IMR-90 (cell line): ENCODE data around the gene ZNF169. TPM values are rescaled to one million over a fixed set of nuclear protein-coding genes. Genes with fewer than 3 reads are reported as not detected.
"Not testable (repeated sequence)": the region's sequence is repeated elsewhere in the genome, so short reads cannot be mapped to it uniquely, and the experiment has no call there.

Experiments
- ATAC-seq: fragments of 200-7000 bp; cut with Tn5 transposase; 2 replicates; pipeline ENCODE4 v1.9.1; 2020; ENCODE audit warnings: low read depth, mild to moderate bottlenecking, moderate library complexity
- BruUV-seq: library from RNA; stranded (reverse); fragments of 400-500 nt; replicated peaks from 2 replicates; lab custom pipeline; 2021; lab: Mats Ljungman, UMichigan
- CTCF ChIA-PET: fragments of 300-600 bp; formaldehyde crosslinking; extraction: SDS; loops from one replicate; lab custom pipeline; 2021; ENCODE audit warnings: antibody characterized with exemption; lab: Yijun Ruan, JAX
- POLR2A ChIA-PET: fragments of 300-600 bp; sonication (Branson Sonifier 250); formaldehyde crosslinking; loops from one replicate; lab custom pipeline; 2022; ENCODE audit warnings: antibody characterized with exemption; ENCODE audit not compliant: unreplicated experiment; lab: Charles Lee
- DNase-seq: peaks from one replicate; pipeline ENCODE4 v3.0.0; 2013
- H2AFZ ChIP-seq: replicated peaks from 2 replicates; pipeline ENCODE3; 2013; ENCODE audit warnings: low read length, mild to moderate bottlenecking; ENCODE audit not compliant: poor library complexity
- H2AK5ac ChIP-seq: 2 replicates; pipeline ENCODE4 v1.6.1; 2013; ENCODE audit warnings: low read depth, low read length, inconsistent platforms
- H2AK9ac ChIP-seq: replicated peaks from 2 replicates; pipeline ENCODE3; 2013; ENCODE audit warnings: mild to moderate bottlenecking, low read depth, low read length, moderate library complexity; ENCODE audit not compliant: poor library complexity
- H2BK120ac ChIP-seq: 2 replicates; pipeline ENCODE4 v1.6.1; 2013; ENCODE audit warnings: low read depth, low read length, inconsistent platforms
- H2BK15ac ChIP-seq: 3 replicates; pipeline ENCODE4 v1.6.1; 2013; ENCODE audit warnings: low read depth, low read length, inconsistent platforms
- H2BK20ac ChIP-seq: 2 replicates; pipeline ENCODE4 v1.6.1; 2013; ENCODE audit warnings: low read depth, mild to moderate bottlenecking, inconsistent platforms, low read length, moderate library complexity
- H2BK5ac ChIP-seq: 2 replicates; pipeline ENCODE4 v1.6.1; 2013; ENCODE audit warnings: mild to moderate bottlenecking, low read depth, low read length, inconsistent platforms; ENCODE audit not compliant: poor library complexity, severe bottlenecking
- H3K14ac ChIP-seq: replicated peaks from 2 replicates; pipeline ENCODE4 v1.6.1; 2013; ENCODE audit warnings: low read depth, low read length, inconsistent platforms
- H3K18ac ChIP-seq: 2 replicates; pipeline ENCODE4 v1.6.1; 2013; ENCODE audit warnings: low read depth, low read length, control low read depth
- H3K23ac ChIP-seq: 2 replicates; pipeline ENCODE4 v1.6.1; 2013; ENCODE audit warnings: low read depth, low read length, inconsistent platforms
- H3K27ac ChIP-seq: 2 replicates; pipeline ENCODE4 v1.5.1; 2013; ENCODE audit warnings: mild to moderate bottlenecking, control low read depth, low read length; ENCODE audit not compliant: insufficient read depth
- H3K27me3 ChIP-seq: 2 replicates; pipeline ENCODE4 v1.6.1; 2013; ENCODE audit warnings: low read length; ENCODE audit not compliant: control insufficient read depth, insufficient read depth
- H3K36me3 ChIP-seq: 2 replicates; pipeline ENCODE4 v1.6.1; 2013; ENCODE audit warnings: low read length, mixed read lengths; ENCODE audit not compliant: control insufficient read depth, insufficient read depth
- H3K4ac ChIP-seq: 2 replicates; pipeline ENCODE4 v1.6.1; 2013; ENCODE audit warnings: low read depth, low read length, inconsistent platforms
- H3K4me1 ChIP-seq: 2 replicates; pipeline ENCODE4 v1.6.1; 2013; ENCODE audit warnings: low read length, mixed read lengths; ENCODE audit not compliant: control insufficient read depth, insufficient read depth
- H3K4me2 ChIP-seq: 2 replicates; pipeline ENCODE4 v1.6.1; 2013; ENCODE audit warnings: low read depth, mild to moderate bottlenecking, control low read depth, low read length, moderate library complexity
- H3K4me3 ChIP-seq: 2 replicates; pipeline ENCODE4 v1.5.1; 2013; ENCODE audit warnings: low read depth, mild to moderate bottlenecking, control low read depth, low read length, moderate library complexity; ENCODE audit not compliant: insufficient read depth
- H3K56ac ChIP-seq: 2 replicates; pipeline ENCODE4 v1.6.1; 2013; ENCODE audit warnings: low read length, inconsistent platforms; ENCODE audit not compliant: insufficient read depth; ENCODE audit errors: extremely low read depth
- H3K79me1 ChIP-seq, 2 experiments: 2 replicates each; pipeline ENCODE4 v1.6.1; 2013; ENCODE audit warnings: low read length in 2 of 2, inconsistent platforms in 1 of 2, low read depth in 1 of 2
- H3K9ac ChIP-seq: 2 replicates; pipeline ENCODE4 v1.6.1; 2013; ENCODE audit warnings: low read depth, low read length, control low read depth
- H3K9me1 ChIP-seq: 2 replicates; pipeline ENCODE4 v1.6.1; 2013; ENCODE audit warnings: low read length, inconsistent platforms; ENCODE audit not compliant: insufficient read depth
- H3K9me3 ChIP-seq: 2 replicates; pipeline ENCODE4 v1.6.1; 2013; ENCODE audit warnings: low read length; ENCODE audit not compliant: control insufficient read depth, insufficient read depth
- H4K20me1 ChIP-seq: 2 replicates; pipeline ENCODE4 v1.6.1; 2013; ENCODE audit warnings: low read length, inconsistent platforms; ENCODE audit not compliant: insufficient read depth
- H4K5ac ChIP-seq: 2 replicates; pipeline ENCODE4 v1.6.1; 2013; ENCODE audit warnings: mild to moderate bottlenecking, low read depth, low read length, control low read depth
- H4K8ac ChIP-seq, 2 experiments: 2 replicates each; pipeline ENCODE4 v1.6.1; 2013; ENCODE audit warnings: low read depth in 2 of 2, low read length in 2 of 2, control low read depth in 1 of 2, inconsistent platforms in 1 of 2
- H4K91ac ChIP-seq: 2 replicates; pipeline ENCODE4 v1.6.1; 2013; ENCODE audit warnings: low read depth, low read length, inconsistent platforms; ENCODE audit not compliant: insufficient read depth
- ELK1 ChIP-seq: fragments of 150-350 bp; IDR thresholded peaks from 2 replicates; pipeline ENCODE4 v1.6.1; 2016; ENCODE audit warnings: low read depth, mild to moderate bottlenecking, low read length, moderate library complexity, borderline replicate concordance
- WGBS, 2 experiments: methylation state at CpG; one replicate each; pipeline versions ENCODE4 v1.1.5 to v1.1.7; 2013; ENCODE audit warnings: missing lambda C conversion rate in 2 of 2; ENCODE audit not compliant: insufficient read length in 1 of 2; ENCODE audit errors: extremely low coverage in 2 of 2; 5-methylcytosine and 5-hydroxymethylcytosine counted together
- dilution Hi-C: fragments of 300-500 bp; cut with HindIII; formaldehyde crosslinking; loops from one replicate; pipeline ENCODE4 v1.14.3; 2018; ENCODE audit warnings: low sequenced_read_pairs; ENCODE audit not compliant: unreplicated experiment
- in situ Hi-C: fragments of 300-500 bp; cut with MboI; formaldehyde crosslinking; loops from 3 replicates; pipeline ENCODE4 v1.14.3; 2019; ENCODE audit warnings: low sequenced_read_pairs, inconsistent platforms, mixed read lengths
- intact Hi-C: fragments of 100-400 bp; cut with micrococcal nuclease; formaldehyde crosslinking; loops from 2 replicates; pipeline ENCODE4 v1.10.0; 2022
- polyA plus RNA-seq, 3 experiments: library from polyadenylated mRNA; depleted of rRNA; stranded (reverse); fragments of >200 nt; gene quantifications; 2 replicates each; pipeline ENCODE4 v1.2.3, GENCODE V29; 2012; ENCODE audit warnings: low replicate concordance in 1 of 3
- total RNA-seq: library from RNA; depleted of rRNA; stranded (reverse); fragments of >200 nt; gene quantifications from 2 replicates; pipeline ENCODE4 v1.2.3, GENCODE V29; 2012

The ZNF169 gene
- total and polyA plus RNA-seq, 2 of the 4 experiments (the other 2 are of a cell fraction) = 2.7 to 3.2 TPM

GRCh38 chr9:94232428-94232827, 26.7 kb upstream of the ZNF169 start:
- no peak for DNase-seq
- CTCF ChIA-PET = interaction anchor here (1.2 kb wide), 1 partner anchor 19 kb away, joined by 3 read pairs; no protein-coding TSS in a partner anchor

GRCh38 chr9:94241098-94241497, 18.0 kb upstream of the ZNF169 start:
- H3K9ac ChIP-seq, CTCF ChIA-PET, H2BK120ac ChIP-seq, intact Hi-C loops, DNase-seq, H3K27ac ChIP-seq, H3K79me1 ChIP-seq, H3K18ac ChIP-seq, H3K14ac ChIP-seq, H4K8ac ChIP-seq, H3K36me3 ChIP-seq, H3K9me1 ChIP-seq, H2AFZ ChIP-seq, H3K4me1 ChIP-seq, ATAC-seq, H4K20me1 ChIP-seq, H3K56ac ChIP-seq, POLR2A ChIA-PET, H4K91ac ChIP-seq, H3K27me3 ChIP-seq, H3K4ac ChIP-seq, BruUV-seq, H2BK15ac ChIP-seq, H2BK5ac ChIP-seq, H3K9me3 ChIP-seq, H2AK9ac ChIP-seq, H3K4me2 ChIP-seq, H3K23ac ChIP-seq, H4K5ac ChIP-seq, dilution Hi-C loops, H2AK5ac ChIP-seq, H2BK20ac ChIP-seq, H3K4me3 ChIP-seq: not testable (repeated sequence)
- in situ Hi-C loops = loop anchor here (25.0 kb wide), 2 partner anchors 379 to 504 kb away; no protein-coding TSS in a partner anchor
- no CpG with 5 or more reads among the region's 4 CpGs for WGBS, 2 experiments

More at GRCh38 chr9:94232428-94232827, 26.7 kb upstream of the ZNF169 start:
- no peak overlapping the region for H2BK5ac ChIP-seq
- POLR2A ChIA-PET = no interaction called here
- dilution Hi-C loops = no loop called here
- no peak overlapping the region for H3K14ac ChIP-seq
- H4K5ac ChIP-seq = no peak overlapping the region
- BruUV-seq = no TSS peak
- no peaks in the 10 kb centered on the region for H3K4me1 ChIP-seq
- H3K4me2 ChIP-seq = no peak overlapping the region
- no peak overlapping the region for H2AK9ac ChIP-seq
- in situ Hi-C loops = loop anchor here (25.0 kb wide), 2 partner anchors 370 to 495 kb away; no protein-coding TSS in a partner anchor
- H4K8ac ChIP-seq = no peak overlapping the region
- H3K36me3 ChIP-seq = no peaks in the 10 kb centered on the region
- no peak overlapping the region for H2BK120ac ChIP-seq
- no peaks in the 10 kb centered on the region for H3K9me3 ChIP-seq
- H3K18ac ChIP-seq = no peak overlapping the region
- no peak overlapping the region for H3K4me3 ChIP-seq
- WGBS, 2 experiments = no CpG with 5 or more reads among the region's 3 CpGs
- no peak for ATAC-seq
- H3K56ac ChIP-seq = no peak overlapping the region
- H2BK20ac ChIP-seq = no peak overlapping the region
- H2BK15ac ChIP-seq = no peak overlapping the region
- H3K9ac ChIP-seq = no peak overlapping the region
- intact Hi-C loops = no loop called here
- H3K4ac ChIP-seq = no peak overlapping the region
- no peak overlapping the region for H3K23ac ChIP-seq
- H2AFZ ChIP-seq = no peak overlapping the region
- no peak overlapping the region for H4K91ac ChIP-seq
- no peaks in the 10 kb centered on the region for H3K27me3 ChIP-seq
- H3K9me1 ChIP-seq = no peaks in the 10 kb centered on the region
- no peak for TF ChIP-seq ELK1
- no peak overlapping the region for H2AK5ac ChIP-seq
- no peak overlapping the region for H3K27ac ChIP-seq
- no peaks in the 10 kb centered on the region for H4K20me1 ChIP-seq
- H3K79me1 ChIP-seq = no peaks in the 10 kb centered on the region
